ENCODE measurements around the gene NACC2. TPM values are rescaled to one million over a fixed set of nuclear protein-coding genes. Genes with fewer than 3 reads are reported as not detected.

The NACC2 gene
- polyA plus RNA-seq, 3 donors = 8.1 to 32.4 (median 8.7) TPM

GRCh38 chr9:135985459-135985774, 109.7 kb downstream of the NACC2 start:
- H3K27me3 ChIP-seq (ENCODE audit: control insufficient read depth in 2 of 2, insufficient read depth in 2 of 2, low read length in 2 of 2) = peaks cover 0 to 5% of the 10 kb centered on the region in 2 donors

GRCh38 chr9:135984072-135984710, 110.9 kb downstream of the NACC2 start:
- H3K9ac ChIP-seq (ENCODE audit: insufficient read depth, low read length, poor library complexity, severe bottlenecking) = no peak overlapping the region
- peaks cover 0 to 1% (median 0%) of the 10 kb centered on the region in 7 donors for H3K9me3 Mint-ChIP-seq
- H3K4me3 Mint-ChIP-seq = no peak overlapping the region
- no peak overlapping the region for H3K27ac Mint-ChIP-seq
- peaks cover 6 to 17% (median 10%) of the 10 kb centered on the region in 3 donors for H3K27me3 Mint-ChIP-seq (ENCODE audit: low read depth in 3 of 3)
- peaks cover 2% of the 10 kb centered on the region for H3K4me1 Mint-ChIP-seq
- peaks cover 1 to 7% of the 10 kb centered on the region in 2 donors for H3K4me1 ChIP-seq (ENCODE audit: control insufficient read depth in 1 of 2, insufficient read depth in 2 of 2, low read length in 2 of 2)
- intact Hi-C loops (cut with micrococcal nuclease) = no loop called here
- peaks cover 0 to 9% of the 10 kb centered on the region in 2 donors for H3K27me3 ChIP-seq (ENCODE audit: control insufficient read depth in 2 of 2, insufficient read depth in 2 of 2, low read length in 2 of 2)
- 73% methylated on average over 19 of the region's 22 CpGs for WGBS (ENCODE audit: insufficient coverage)
- no peak for TF ChIP-seq CTCF (IDR thresholded peaks at IDR 0.05)
- no peak overlapping the region for H3K4me3 ChIP-seq (replicated peaks in 1 of 3; ENCODE audit: low read depth in 2 of 3, low read length in 3 of 3)
- no peaks in the 10 kb centered on the region for H4K20me1 ChIP-seq (ENCODE audit: insufficient read depth, low read length)
- no peak for DNase-seq
- H3K27ac ChIP-seq (ENCODE audit: low read depth in 1 of 2, low read length in 2 of 2) = no peak overlapping the region
- H3K36me3 ChIP-seq (replicated peaks in 1 of 2; ENCODE audit: control insufficient read depth in 1 of 2, insufficient read depth in 2 of 2, low read length in 2 of 2) = no peaks in the 10 kb centered on the region
- H3K79me2 ChIP-seq (ENCODE audit: insufficient read depth, low read length) = no peaks in the 10 kb centered on the region
- no peak overlapping the region for H2AFZ ChIP-seq (ENCODE audit: insufficient read depth, low read depth, low read length, poor library complexity, severe bottlenecking)
- H3K4me2 ChIP-seq (replicated peaks; ENCODE audit: extremely low read depth, low read length, poor library complexity, severe bottlenecking) = no peak overlapping the region
- H3K36me3 Mint-ChIP-seq = no peaks in the 10 kb centered on the region
- no peaks in the 10 kb centered on the region for H3K9me3 ChIP-seq (replicated peaks in 1 of 2; ENCODE audit: control insufficient read depth in 1 of 2, insufficient read depth in 1 of 2, low read length in 2 of 2)

More at GRCh38 chr9:135985459-135985774, 109.7 kb downstream of the NACC2 start:
- Mint-ChIP-seq H3K9me3 (peaks cover 0 to 1% (median 0%) of the 10 kb centered on the region in 7 donors), H3K36me3 (no peaks in the 10 kb centered on the region), H3K27me3 (ENCODE audit: low read depth in 3 of 3) (peaks cover 6 to 16% (median 6%) of the 10 kb centered on the region in 3 donors), H3K4me1 (peaks cover 9% of the 10 kb centered on the region), H3K4me3 (no peak overlapping the region), H3K27ac (peak overlapping the region in 1 of 7 donors; percentile 40)
- Histone ChIP-seq H2AFZ (ENCODE audit: insufficient read depth, low read depth, low read length, poor library complexity, severe bottlenecking) (no peak overlapping the region), H3K36me3 (replicated peaks in 1 of 2; ENCODE audit: control insufficient read depth in 1 of 2, insufficient read depth in 2 of 2, low read length in 2 of 2) (no peaks in the 10 kb centered on the region), H3K4me1 (ENCODE audit: control insufficient read depth in 1 of 2, insufficient read depth in 2 of 2, low read length in 2 of 2) (peaks cover 13 to 14% of the 10 kb centered on the region in 2 donors), H3K79me2 (ENCODE audit: insufficient read depth, low read length) (no peaks in the 10 kb centered on the region), H3K9me3 (replicated peaks in 1 of 2; ENCODE audit: control insufficient read depth in 1 of 2, insufficient read depth in 1 of 2, low read length in 2 of 2) (no peaks in the 10 kb centered on the region), H3K27ac (ENCODE audit: low read depth in 1 of 2, low read length in 2 of 2) (no peak overlapping the region), H3K4me2 (replicated peaks; ENCODE audit: extremely low read depth, low read length, poor library complexity, severe bottlenecking) (no peak overlapping the region), H3K4me3 (replicated peaks in 1 of 3; ENCODE audit: low read depth in 2 of 3, low read length in 3 of 3) (no peak overlapping the region), H3K9ac (ENCODE audit: insufficient read depth, low read length, poor library complexity, severe bottlenecking) (no peak overlapping the region), H4K20me1 (ENCODE audit: insufficient read depth, low read length) (no peaks in the 10 kb centered on the region)
- intact Hi-C loops (cut with micrococcal nuclease) = no loop called here
- no peak for DNase-seq
- TF ChIP-seq CTCF (IDR thresholded peaks at IDR 0.05) = no peak
- WGBS (ENCODE audit: insufficient coverage) = 90% methylated on average over 12 of the region's 14 CpGs

Data from CD14-positive monocyte (primary cell).